ENCODE results near the gene KIAA1328. TPM values are rescaled to one million over a fixed set of nuclear protein-coding genes. Genes with fewer than 3 reads are reported as not detected.
A peak's percentile ranks its signal among the peaks of the same experiment; 100 is the strongest.

KIAA1328 gene
- total and polyA plus RNA-seq, 9 of the 15 experiments (the other 6 are each of a cell fraction or from before 2014, with no cell fraction given), result 4.0 to 8.6 (median 7.4) TPM

DNA sequence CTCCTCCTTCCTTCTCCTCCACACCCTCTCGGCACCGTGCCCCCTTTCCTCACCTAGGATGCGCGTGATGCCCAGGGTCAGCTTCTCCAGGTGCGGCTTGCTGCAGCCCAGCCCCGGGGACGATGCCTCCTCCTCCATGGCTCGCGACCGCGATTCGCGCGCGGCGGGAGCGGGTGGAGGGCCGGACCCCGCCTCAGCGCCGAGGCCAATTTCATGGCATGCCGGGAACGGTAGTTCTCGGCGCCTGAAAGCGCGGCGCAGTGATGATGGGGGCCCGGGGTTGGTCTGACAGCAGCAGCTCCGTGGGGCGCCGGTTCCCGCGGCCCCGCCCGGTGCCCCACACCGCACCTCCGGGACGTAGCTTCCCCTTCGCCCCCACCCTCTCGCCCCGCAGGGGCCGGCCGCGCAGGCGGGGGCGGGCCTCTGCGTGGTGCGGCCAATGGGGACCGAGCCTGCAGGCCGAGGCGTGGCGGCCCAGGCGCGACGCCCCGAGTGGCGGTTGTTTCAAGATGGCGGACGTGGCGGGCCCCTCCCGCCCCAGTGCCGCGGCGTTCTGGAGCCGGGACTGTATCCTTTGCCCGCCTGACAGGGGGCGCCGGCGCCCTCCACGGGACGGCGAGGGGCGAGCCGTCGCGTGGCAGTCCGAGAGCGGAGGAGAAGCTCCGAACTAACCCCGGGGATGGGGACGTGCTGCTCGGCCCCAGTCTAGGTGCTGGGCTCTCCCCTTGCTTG, at the start of gene KIAA1328, which contains the start of gene TPGS2 (continued):
- peak; percentile 55 for TF ChIP-seq TBP (optimal IDR thresholded peaks at IDR 0.05; ENCODE audit: low read depth, low read length)
- peak; percentile 58 for TF ChIP-seq TAF1 (IDR thresholded peaks at IDR 0.05; ENCODE audit: control insufficient read depth, extremely low read depth, insufficient read depth, low read length, severe bottlenecking)
- TF ChIP-seq COPS2 (conservative IDR thresholded peaks at IDR 0.05), result no peak
- TF ChIP-seq ZNF143 (CRISPR knock-in tag; IDR thresholded peaks at IDR 0.05), result peak; percentile 89
- TF ChIP-seq ZNF263 (CRISPR knock-in tag; IDR thresholded peaks at IDR 0.05; ENCODE audit: borderline replicate concordance), result peak; percentile 91
- TF ChIP-seq EGR1 (conservative IDR thresholded peaks at IDR 0.05), result peak; percentile 51; the same call in 1 of the 2 replicates
- TF ChIP-seq CEBPG (CRISPR knock-in tag; IDR thresholded peaks at IDR 0.05), result no peak
- no peak for TF ChIP-seq CEBPG (tag; conservative IDR thresholded peaks at IDR 0.05 in 1 of 2, IDR thresholded peaks at IDR 0.05 in 1 of 2)
- TF ChIP-seq GTF2A2 (tag; IDR thresholded peaks at IDR 0.05), result no peak
- no peak for TF ChIP-seq FOS (IDR thresholded peaks at IDR 0.05; ENCODE audit: extremely low read depth, insufficient read length)
- no peak for TF ChIP-seq ATF1 (CRISPR knock-in tag; IDR thresholded peaks at IDR 0.05)
- TF ChIP-seq ATF1 (tag; IDR thresholded peaks at IDR 0.05), result peak; percentile 95
- TF ChIP-seq RCOR1 (IDR thresholded peaks at IDR 0.05; ENCODE audit: borderline replicate concordance in 1 of 2, low read depth in 2 of 2, low read length in 2 of 2), result peak in 1 of 2 experiments; percentile 74; a peak in 1 of 4 replicates
- peak; percentile 89 to 96 (median 94) for TF ChIP-seq YY1 (IDR thresholded peaks at IDR 0.05; ENCODE audit: borderline replicate concordance in 1 of 3, control insufficient read depth in 1 of 3, extremely low read depth in 1 of 3, insufficient read depth in 3 of 3, insufficient read length in 1 of 3, insufficient replicate concordance in 2 of 3, low read depth in 1 of 3, low read length in 2 of 3)
- TF ChIP-seq, protein P1, sequence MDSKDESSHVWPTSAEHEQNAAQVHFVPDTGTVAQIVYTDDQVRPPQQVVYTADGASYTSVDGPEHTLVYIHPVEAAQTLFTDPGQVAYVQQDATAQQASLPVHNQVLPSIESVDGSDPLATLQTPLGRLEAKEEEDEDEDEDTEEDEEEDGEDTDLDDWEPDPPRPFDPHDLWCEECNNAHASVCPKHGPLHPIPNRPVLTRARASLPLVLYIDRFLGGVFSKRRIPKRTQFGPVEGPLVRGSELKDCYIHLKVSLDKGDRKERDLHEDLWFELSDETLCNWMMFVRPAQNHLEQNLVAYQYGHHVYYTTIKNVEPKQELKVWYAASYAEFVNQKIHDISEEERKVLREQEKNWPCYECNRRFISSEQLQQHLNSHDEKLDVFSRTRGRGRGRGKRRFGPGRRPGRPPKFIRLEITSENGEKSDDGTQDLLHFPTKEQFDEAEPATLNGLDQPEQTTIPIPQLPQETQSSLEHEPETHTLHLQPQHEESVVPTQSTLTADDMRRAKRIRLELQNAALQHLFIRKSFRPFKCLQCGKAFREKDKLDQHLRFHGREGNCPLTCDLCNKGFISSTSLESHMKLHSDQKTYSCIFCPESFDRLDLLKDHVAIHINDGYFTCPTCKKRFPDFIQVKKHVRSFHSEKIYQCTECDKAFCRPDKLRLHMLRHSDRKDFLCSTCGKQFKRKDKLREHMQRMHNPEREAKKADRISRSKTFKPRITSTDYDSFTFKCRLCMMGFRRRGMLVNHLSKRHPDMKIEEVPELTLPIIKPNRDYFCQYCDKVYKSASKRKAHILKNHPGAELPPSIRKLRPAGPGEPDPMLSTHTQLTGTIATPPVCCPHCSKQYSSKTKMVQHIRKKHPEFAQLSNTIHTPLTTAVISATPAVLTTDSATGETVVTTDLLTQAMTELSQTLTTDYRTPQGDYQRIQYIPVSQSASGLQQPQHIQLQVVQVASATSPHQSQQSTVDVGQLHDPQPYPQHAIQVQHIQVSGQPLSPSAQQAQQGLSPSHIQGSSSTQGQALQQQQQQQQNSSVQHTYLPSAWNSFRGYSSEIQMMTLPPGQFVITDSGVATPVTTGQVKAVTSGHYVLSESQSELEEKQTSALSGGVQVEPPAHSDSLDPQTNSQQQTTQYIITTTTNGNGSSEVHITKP (IDR thresholded peaks at IDR 0.05; ENCODE audit: partially characterized antibody), result no peak
- no peak for TF ChIP-seq MTA2 (IDR thresholded peaks at IDR 0.05; ENCODE audit: low read depth)
- TF ChIP-seq GABPB2 (CRISPR knock-in tag; conservative IDR thresholded peaks at IDR 0.05), result no peak
- no peak for TF ChIP-seq DACH1 (IDR thresholded peaks at IDR 0.05; ENCODE audit: partially characterized antibody)
- TF ChIP-seq, protein P2, sequence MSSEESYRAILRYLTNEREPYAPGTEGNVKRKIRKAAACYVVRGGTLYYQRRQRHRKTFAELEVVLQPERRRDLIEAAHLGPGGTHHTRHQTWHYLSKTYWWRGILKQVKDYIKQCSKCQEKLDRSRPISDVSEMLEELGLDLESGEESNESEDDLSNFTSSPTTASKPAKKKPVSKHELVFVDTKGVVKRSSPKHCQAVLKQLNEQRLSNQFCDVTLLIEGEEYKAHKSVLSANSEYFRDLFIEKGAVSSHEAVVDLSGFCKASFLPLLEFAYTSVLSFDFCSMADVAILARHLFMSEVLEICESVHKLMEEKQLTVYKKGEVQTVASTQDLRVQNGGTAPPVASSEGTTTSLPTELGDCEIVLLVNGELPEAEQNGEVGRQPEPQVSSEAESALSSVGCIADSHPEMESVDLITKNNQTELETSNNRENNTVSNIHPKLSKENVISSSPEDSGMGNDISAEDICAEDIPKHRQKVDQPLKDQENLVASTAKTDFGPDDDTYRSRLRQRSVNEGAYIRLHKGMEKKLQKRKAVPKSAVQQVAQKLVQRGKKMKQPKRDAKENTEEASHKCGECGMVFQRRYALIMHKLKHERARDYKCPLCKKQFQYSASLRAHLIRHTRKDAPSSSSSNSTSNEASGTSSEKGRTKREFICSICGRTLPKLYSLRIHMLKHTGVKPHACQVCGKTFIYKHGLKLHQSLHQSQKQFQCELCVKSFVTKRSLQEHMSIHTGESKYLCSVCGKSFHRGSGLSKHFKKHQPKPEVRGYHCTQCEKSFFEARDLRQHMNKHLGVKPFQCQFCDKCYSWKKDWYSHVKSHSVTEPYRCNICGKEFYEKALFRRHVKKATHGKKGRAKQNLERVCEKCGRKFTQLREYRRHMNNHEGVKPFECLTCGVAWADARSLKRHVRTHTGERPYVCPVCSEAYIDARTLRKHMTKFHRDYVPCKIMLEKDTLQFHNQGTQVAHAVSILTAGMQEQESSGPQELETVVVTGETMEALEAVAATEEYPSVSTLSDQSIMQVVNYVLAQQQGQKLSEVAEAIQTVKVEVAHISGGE (CRISPR knock-in tag; IDR thresholded peaks at IDR 0.05), result peak in 1 of 3 experiments; percentile 48; a peak in 1 of 6 replicates
- peak; percentile 48; the same call in 1 of the 2 replicates for TF ChIP-seq NR1H2 (CRISPR knock-in tag; IDR thresholded peaks at IDR 0.05)
- TF ChIP-seq POLR2AphosphoS2 (IDR thresholded peaks at IDR 0.05; ENCODE audit: low read length), result no peak

Data from K562 (cell line).